ENCODE results near the gene AMD1.
"Not testable (repeated sequence)": the region's sequence is repeated elsewhere in the genome, so short reads cannot be mapped to it uniquely, and the experiment has no call there.

Gene AMD1

DNA sequence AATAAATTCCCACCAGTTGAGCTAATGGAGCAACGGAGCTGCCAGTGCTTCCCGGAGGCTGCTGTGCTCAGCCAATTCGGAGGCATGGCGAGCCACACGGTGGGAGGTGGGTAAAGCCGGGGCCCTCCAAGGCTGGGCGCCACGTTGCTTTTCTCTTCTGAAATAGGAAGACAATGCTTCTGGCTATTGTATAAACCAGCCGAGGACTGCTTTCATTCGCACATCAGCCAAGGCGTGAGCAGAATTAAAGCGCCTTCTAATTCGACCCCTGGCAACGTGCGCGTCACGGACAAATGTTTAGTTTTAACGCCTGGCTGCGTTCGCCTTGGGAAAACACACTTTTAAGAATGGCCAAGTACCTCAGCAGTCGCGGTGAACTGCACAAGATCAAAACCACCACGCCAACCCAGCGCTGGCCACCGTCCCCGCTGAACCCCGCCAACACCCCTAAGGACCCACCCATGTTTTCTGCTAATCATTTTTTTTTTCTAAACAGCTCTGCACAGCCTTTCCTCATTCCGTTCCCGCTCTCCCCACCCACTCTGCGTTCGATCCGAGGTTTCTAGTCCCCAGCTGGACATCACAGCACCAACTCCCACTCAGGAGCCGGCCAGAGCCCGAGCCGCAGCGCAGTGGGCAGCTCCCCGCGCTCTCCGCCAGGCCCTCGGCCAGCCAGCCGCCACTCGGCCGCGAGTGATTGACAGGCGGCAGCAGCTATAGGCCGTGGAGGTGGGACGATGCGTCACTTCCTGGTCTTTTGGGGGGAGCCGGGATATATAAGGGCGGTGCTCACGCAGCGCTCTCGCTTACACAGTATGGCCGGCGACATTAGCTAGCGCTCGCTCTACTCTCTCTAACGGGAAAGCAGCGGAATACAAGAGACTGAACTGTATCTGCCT, at the start of gene AMD1:
Gene AMD1 (plus strand): TSS at position 805 of the 899 bp plus-strand sequence. CDS start 321 bp downstream, outside the sequence.
- DNase-seq (ENCODE audit: low read depth, low spot score), result peak; percentile 98

DNA sequence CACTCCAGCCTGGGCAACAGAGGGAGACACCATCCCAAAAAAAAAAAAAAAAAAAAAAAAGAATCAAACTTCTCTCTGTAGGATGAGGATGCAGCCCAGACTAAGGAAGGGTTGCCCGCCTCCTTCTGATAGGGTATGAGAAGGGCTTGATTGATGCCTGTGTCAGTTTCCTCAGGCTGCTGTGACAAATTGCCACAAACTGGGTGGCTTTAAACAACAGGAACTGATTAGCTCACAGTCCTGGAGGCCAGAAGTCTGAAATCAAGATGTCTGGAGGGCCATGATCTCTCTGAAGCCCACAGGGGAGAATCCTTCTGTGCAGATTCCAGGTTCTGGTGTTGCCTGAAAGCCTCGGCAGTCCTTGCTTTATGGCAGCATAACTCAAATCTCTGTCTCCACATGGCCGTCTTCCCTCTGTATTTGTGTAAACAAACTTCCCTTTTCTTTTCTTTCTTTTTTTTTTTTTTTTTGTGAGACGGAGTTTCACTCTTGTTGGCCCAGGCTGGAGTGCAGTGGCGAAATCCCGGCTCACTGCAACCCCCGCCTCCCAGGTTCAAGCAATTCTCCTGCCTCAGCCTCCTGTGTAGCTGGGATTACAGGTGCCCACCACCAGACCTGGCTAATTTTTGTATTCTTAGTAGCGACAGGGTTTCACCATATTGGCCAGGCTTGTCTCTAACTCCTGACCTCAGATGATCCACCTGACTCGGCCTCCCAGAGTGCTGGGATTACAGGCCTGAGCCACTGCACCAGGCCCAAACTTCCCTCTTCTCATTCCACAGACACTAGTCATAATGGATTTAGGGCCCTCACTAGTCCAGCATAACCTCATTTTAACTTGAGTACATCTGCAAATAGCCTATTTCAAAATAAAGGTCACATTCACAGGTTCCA, 48.1 kb upstream of the AMD1 start:
- DNase-seq (ENCODE audit: low read depth, low spot score), result peak; percentile 52

DNA sequence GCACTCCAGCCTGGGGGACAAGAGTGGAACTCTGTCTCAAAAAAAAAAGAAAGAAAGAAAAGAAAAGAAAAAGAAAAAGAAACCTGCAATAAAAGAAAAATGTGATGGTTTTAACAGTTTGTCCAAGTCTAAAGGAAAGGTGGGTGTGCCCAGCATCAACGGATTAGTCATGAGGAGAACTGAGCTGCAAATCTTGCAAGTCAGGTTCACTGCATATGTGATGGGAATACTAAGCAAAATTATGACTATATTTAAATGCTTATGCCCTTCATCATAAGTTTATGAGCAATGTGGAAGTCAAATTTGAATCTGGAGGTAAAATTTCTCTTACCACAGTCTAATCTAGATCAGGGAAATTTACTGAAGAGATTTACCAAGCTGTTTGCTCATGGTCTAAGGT, 46.2 kb upstream of the AMD1 start:
- DNase-seq (ENCODE audit: low read depth, low spot score), result no peak

DNA sequence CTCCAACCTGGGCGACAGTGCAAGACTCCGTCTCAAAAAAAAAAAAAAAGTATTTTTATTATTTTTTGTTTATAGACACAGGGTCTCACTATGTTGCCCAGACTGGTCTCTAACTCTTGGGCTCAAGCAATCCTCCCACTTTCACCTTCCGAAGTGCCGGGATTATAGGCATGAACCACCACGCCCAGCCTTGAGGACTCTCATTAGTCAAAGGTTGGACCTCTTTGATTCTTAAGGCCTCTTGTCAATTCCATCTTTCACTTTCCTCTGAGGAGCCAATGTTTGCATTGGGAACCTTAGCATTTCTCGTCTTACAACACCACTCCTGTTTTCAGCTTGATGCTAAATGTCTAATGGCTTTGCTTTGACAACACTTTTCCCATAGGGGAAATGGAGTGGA, 43.2 kb upstream of the AMD1 start:
- no peak for DNase-seq (ENCODE audit: low read depth, low spot score)

DNA sequence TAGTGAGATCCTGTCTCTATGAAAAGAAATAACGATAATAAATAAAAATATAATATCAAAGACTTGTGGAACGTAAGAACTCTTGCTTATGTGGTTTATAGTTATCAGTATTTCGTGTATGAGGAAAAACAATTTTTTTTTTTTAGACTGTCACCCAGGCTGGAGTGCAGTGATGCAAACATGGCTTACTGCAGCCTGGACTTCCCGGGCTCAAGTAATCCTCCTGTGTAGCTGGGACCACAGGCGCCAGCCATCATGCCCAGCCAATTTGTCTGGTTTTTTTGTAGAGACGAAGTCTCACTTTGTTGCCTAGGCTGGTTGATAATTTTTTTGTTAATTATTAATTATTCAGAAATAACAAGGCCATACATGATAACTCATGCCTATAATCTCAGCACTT, 40.8 kb upstream of the AMD1 start:
- DNase-seq (ENCODE audit: low read depth, low spot score), result no peak

DNA sequence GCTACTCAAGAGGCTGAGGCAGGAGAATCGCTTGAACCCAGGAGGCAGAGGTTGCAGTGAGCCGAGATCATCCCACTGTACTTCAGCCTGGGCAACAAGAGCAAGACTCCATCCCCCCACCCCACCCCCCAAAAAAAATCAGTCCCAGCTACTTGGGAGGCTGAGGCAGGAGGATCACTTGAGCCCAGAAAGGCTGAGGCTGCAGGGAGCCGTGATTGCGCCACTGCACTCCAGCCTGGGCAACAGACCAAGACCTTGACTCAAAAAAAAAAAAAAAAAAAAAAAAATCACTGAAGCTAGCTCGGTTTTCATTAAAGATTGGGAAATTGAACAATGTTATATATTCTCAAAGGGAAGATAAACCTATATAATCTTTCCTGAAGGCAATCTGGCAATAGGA, 38.8 kb upstream of the AMD1 start:
- not testable (repeated sequence) for DNase-seq (ENCODE audit: low read depth, low spot score)

DNA sequence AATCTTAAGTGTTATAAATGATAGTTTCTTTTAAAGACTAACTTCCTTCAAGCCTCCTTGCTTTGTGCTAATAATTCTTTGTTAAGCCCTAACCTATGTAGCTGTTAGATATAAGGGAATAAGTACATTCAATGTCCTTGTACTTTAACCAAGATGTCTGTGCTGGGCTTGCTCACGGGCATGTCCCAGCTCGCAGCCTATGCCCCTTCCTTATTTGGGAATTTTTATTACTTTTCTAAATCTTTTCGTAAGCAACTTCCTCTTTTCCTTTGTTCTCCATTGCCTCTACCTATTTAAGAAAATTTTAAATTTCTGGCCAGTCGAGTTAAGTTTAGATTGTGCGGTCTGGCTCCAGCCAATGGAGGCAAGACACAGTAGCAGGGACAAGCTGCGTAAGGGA, 33.3 kb upstream of the AMD1 start:
- DNase-seq (ENCODE audit: low read depth, low spot score), result no peak

DNA sequence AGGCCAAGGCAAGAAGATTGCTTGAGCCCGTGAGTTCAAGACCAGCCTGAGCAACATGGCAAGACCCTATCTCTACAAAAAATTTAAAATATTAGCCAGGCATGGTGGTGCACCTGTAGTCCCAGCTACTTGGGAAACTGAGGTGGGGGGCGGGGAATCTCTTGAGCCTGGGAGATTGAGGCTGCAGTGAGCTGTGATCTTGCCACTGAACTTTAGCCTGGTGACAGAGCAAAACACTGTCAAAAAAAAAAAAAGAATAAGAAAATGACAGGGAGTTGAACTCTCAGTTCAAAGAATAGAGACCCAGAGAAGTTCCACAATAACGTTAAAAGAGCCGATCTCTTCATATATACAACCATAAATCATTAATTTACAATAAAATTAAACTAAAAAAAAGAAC, 24.8 kb upstream of the AMD1 start:
- no peak for DNase-seq (ENCODE audit: low read depth, low spot score)

GRCh38 chr6:110852773-110853172, 21.8 kb upstream of the AMD1 start:
- no peak for DNase-seq (ENCODE audit: low read depth, low spot score)

GRCh38 chr6:110853754-110854477, 20.7 kb upstream of the AMD1 start:
- DNase-seq (ENCODE audit: low read depth, low spot score), result no peak

DNA sequence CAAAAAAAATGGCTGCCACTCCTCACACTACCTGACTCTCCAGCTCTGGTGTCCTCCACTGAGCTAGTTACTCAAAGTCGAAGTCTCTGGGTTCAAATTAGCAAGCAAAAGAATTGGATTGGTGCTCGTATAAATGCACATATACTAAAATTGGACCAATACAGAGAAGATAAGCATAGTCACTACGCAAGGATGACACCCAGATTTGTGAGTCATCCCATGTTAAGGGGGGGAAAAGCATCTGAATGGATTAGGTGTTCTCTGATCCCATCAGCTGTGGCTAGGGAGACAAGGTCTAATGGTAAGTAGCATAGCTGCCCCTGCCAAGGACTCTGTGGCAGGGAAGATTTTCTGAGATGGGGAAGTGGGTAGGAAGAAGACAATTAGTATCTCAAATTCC, 18.3 kb upstream of the AMD1 start:
- no peak for DNase-seq (ENCODE audit: low read depth, low spot score)

DNA sequence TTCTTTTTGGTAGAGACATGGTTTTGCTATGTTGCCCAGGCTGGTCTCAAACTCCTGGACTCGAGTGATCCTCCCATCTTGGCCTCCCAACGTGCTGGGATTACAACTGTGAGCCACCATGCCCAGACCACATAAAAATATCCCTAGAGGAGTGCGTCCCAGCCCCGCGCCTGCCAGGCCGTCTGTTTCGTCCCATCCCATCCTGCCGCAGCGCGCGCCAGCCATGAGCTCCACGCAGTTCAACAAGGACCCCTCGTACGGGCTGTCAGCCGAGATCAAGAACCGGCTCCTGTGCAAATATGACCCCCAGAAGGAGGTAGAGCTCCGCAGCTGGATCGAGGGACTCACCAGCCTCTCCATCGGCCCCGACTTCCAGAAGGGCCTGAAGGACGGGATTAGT, 16.6 kb upstream of the AMD1 start:
- no peak for DNase-seq (ENCODE audit: low read depth, low spot score)

GRCh38 chr6:110858562-110859214, 15.9 kb upstream of the AMD1 start:
- DNase-seq (ENCODE audit: low read depth, low spot score), result no peak

- no peak for DNase-seq (ENCODE audit: low read depth, low spot score)
Observed at GRCh38 chr6:110859335-110859792, 15.2 kb upstream of the AMD1 start.

- no peak for DNase-seq (ENCODE audit: low read depth, low spot score)
Observed at GRCh38 chr6:110864824-110865223, 9.8 kb upstream of the AMD1 start.

GRCh38 chr6:110874880-110875547, 429 bp downstream of the AMD1 start:
- DNase-seq (ENCODE audit: low read depth, low spot score), result peak; percentile 56

GRCh38 chr6:110875548-110876169, 1.1 kb downstream of the AMD1 start:
- peak; percentile 73 for DNase-seq (ENCODE audit: low read depth, low spot score)

DNA sequence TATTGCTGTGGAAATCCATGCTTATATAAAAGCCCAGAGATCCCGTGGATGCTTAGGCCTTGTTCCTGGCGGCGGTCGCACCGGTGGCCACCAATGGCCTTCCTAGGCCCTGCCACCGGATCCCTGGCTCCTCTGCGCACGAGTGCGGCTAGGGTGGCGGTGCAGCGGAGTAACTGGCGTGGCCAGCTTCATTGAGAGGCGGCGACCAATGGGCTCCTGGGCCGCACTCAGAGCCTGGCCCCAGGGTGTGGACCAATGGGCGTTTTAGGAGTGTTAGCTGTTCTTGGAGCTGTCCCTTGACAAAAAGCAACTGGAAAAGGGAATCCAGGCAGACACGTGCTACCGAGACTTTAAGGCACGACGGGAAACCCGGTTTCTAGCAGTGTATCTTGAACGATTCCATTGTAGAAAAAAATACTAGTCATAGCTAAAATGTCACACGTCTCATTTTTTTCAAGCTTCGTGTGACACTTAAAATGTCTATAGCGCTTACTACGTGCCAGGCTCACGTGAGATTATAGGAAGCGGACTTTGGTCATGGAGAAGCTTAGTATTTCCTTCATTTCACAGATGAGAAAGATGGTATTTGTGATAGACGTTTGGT, 1.7 kb downstream of the AMD1 start:
- peak; percentile 97 for DNase-seq (ENCODE audit: low read depth, low spot score)

GRCh38 chr6:110876806-110877564, 2.4 kb downstream of the AMD1 start:
- DNase-seq (ENCODE audit: low read depth, low spot score), result no peak

Measured in ELF-1 (cell line).